Fibroblast of the aortic adventitia (primary cell): Measurements from ENCODE around the gene DNAI2. TPM values are rescaled to one million over a fixed set of nuclear protein-coding genes. Genes with fewer than 3 reads are reported as not detected.

Experiments
- DNase-seq: peaks from one replicate; pipeline ENCODE4 v3.0.0-alpha.2; 2010; ENCODE audit warnings: low read depth
- H3K4me3 ChIP-seq: 2 replicates; pipeline ENCODE4 v1.5.1; 2011; ENCODE audit warnings: low read depth, mild to moderate bottlenecking, control low read depth, low read length, moderate library complexity
- total RNA-seq: library from RNA; depleted of rRNA; stranded (reverse); fragments of >200 nt; gene quantifications from 2 replicates; pipeline ENCODE4 v1.2.3, GENCODE V29; 2012; ENCODE audit warnings: low replicate concordance
- TF ChIP-seq, protein P1 (sequence below): IDR thresholded peaks from 2 replicates; pipeline ENCODE4 v1.5.1; 2011; ENCODE audit warnings: mild to moderate bottlenecking, low read length, control low read depth, inconsistent platforms; ENCODE audit not compliant: insufficient read depth

The DNAI2 gene
- total RNA-seq, 1 donor, result not detected

DNA sequence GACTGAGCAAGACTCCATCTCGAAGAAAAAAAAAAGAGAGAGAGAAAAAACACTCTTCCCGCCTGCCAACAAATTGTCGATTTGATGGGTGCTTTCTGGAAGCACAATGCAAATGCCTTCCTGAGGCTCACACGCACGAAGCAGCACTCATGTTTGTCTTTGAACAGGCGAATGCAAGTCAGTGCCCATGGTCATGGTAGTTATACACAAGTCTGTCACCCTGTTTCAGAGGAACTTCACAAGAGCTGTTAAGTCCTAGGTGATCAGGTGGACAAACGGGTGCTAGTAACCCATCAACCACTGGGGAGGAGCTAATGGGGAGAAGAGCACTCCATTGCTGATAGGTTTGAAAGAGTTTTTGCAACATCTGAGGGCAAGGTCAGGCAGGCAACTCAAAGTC is 6.5 kb upstream of the DNAI2 start:
- H3K4me3 ChIP-seq, result no peak overlapping the region
- DNase-seq, result no peak
- TF ChIP-seq, protein P1, sequence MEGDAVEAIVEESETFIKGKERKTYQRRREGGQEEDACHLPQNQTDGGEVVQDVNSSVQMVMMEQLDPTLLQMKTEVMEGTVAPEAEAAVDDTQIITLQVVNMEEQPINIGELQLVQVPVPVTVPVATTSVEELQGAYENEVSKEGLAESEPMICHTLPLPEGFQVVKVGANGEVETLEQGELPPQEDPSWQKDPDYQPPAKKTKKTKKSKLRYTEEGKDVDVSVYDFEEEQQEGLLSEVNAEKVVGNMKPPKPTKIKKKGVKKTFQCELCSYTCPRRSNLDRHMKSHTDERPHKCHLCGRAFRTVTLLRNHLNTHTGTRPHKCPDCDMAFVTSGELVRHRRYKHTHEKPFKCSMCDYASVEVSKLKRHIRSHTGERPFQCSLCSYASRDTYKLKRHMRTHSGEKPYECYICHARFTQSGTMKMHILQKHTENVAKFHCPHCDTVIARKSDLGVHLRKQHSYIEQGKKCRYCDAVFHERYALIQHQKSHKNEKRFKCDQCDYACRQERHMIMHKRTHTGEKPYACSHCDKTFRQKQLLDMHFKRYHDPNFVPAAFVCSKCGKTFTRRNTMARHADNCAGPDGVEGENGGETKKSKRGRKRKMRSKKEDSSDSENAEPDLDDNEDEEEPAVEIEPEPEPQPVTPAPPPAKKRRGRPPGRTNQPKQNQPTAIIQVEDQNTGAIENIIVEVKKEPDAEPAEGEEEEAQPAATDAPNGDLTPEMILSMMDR, result no peak

- H3K4me3 ChIP-seq, result no peak overlapping the region
- no peak for DNase-seq
- TF ChIP-seq, protein P1, result no peak
Observed at GRCh38 chr17:74267987-74268499, 6.0 kb upstream of the DNAI2 start.

- no peak overlapping the region for H3K4me3 ChIP-seq
- TF ChIP-seq, protein P1, result no peak
- no peak for DNase-seq
Observed at GRCh38 chr17:74268558-74268957, 5.5 kb upstream of the DNAI2 start.

DNA sequence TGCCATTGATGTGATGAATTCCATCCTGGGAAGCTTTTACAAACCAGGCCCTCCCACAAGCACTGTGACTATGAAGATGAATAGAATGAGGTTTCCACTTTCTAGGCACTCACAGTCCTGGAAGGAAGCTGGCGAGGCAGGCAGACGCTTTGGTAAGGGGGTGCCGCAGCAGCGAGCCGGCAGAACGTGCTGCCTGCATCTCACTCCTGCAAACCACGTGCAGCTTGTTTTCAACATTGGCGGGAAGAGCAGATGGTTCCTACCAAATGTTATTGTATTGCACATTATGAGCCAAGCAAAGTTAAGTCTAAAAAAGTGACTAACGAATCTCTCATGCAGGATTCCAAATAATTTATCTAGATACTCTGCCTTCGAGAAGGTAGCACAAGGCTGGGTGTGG is 3.7 kb upstream of the DNAI2 start:
- TF ChIP-seq, protein P1, result no peak
- peak; percentile 56 for DNase-seq
- H3K4me3 ChIP-seq, result no peak overlapping the region

- TF ChIP-seq, protein P1, result no peak
- no peak for DNase-seq
- H3K4me3 ChIP-seq, result no peak overlapping the region
Observed at GRCh38 chr17:74271281-74271680, 2.8 kb upstream of the DNAI2 start.

GRCh38 chr17:74271901-74272561 is 2.0 kb upstream of the DNAI2 start:
- peak; percentile 55 for DNase-seq
- no peak overlapping the region for H3K4me3 ChIP-seq

More at GRCh38 chr17:74271901-74272561, 2.0 kb upstream of the DNAI2 start:
- TF ChIP-seq, protein P1, result no peak
